CD4-positive, alpha-beta T cell treated with Interleukin-10 for 1 hour (primary cell): ENCODE measurements around the gene PCLAF.
"Not testable (repeated sequence)": the region's sequence is repeated elsewhere in the genome, so short reads cannot be mapped to it uniquely, and the experiment has no call there.

Experiments used
- DNase-seq: peaks from one replicate; pipeline ENCODE4 v3.0.0-alpha.2; 2020

PCLAF gene

GRCh38 chr15:64361259-64361658 is 20.0 kb downstream of the PCLAF start:
- DNase-seq, result no peak

- no peak for DNase-seq
Observed at GRCh38 chr15:64356710-64357040, 24.6 kb downstream of the PCLAF start.

GRCh38 chr15:64355944-64356709 is 25.1 kb downstream of the PCLAF start, which contains the start of gene CSNK1G1:
Gene CSNK1G1, minus strand, starts transcription at chr15:64356173. Its CDS starts 55,674 bp downstream, at chr15:64300499.
- DNase-seq, result peak; percentile 94

DNA sequence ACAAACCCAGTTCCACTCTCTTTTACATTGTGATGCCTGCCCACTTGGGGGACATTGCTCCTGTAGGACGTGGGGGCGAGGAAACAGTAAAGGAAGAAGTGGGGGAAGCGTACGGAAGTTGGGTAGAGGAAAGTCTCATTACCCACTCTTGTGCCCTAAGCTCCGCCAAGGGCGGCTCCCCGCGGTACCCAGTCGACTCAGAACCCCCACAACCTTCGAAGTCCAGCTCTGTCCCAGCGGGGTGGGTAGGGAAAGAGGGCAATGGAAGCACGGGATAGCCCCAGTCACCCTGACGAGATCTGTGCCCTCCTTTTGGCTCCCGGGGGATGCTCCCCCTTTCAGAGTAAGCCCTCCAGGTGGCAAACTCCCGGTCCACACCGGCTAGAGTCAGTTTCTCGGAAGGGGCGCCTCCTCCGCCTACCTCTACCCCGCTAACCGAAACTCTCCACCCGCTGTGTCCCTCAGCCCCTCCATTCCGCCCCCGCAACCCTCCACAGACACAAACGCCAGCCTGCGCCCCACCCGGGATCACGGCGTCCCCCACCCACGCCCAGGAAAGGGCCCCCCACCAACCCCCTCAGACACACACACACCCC is 25.8 kb downstream of the PCLAF start:
- DNase-seq, result peak; percentile 14

GRCh38 chr15:64354688-64355344 is 26.4 kb downstream of the PCLAF start:
- no peak for DNase-seq

- DNase-seq, result no peak
Observed at GRCh38 chr15:64351265-64351664, 30.0 kb downstream of the PCLAF start.

GRCh38 chr15:64349375-64349774 is 31.9 kb downstream of the PCLAF start:
- DNase-seq, result no peak

- DNase-seq, result no peak
Observed at GRCh38 chr15:64348455-64348854, 32.8 kb downstream of the PCLAF start.

- not testable (repeated sequence) for DNase-seq
Observed at GRCh38 chr15:64346242-64346641, 35.0 kb downstream of the PCLAF start.

DNA sequence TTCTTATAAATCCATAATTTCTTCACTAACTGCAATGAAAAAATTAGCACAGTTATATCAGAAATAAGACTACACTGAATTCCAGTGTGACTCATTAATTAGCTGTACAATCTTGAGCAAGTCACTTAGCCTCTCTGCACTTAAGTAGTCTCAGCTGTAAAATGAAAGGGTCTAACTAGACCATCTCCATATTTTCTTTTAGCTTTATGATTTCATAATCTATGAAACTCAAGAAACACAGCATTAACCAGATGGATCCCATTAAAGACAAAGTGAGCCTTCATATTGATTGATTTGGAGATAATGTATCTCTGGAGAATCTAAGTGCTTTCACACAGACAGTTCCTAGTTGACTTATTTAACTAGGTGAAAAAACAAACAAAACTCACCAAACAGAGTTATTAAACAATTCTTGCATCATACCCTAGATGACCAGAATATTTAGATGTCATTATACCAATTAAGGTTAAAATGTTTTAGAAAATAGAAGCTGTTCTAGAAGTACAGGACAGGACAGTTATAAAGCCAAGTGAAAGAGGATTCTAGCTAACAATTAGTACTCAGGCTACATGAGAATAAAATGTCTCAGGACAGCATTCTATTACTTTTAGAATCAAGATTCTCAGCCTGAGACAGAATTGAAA is 36.5 kb downstream of the PCLAF start:
- DNase-seq, result no peak

GRCh38 chr15:64343841-64344240 is 37.4 kb downstream of the PCLAF start:
- no peak for DNase-seq

GRCh38 chr15:64343222-64343621 is 38.0 kb downstream of the PCLAF start:
- DNase-seq, result no peak

DNA sequence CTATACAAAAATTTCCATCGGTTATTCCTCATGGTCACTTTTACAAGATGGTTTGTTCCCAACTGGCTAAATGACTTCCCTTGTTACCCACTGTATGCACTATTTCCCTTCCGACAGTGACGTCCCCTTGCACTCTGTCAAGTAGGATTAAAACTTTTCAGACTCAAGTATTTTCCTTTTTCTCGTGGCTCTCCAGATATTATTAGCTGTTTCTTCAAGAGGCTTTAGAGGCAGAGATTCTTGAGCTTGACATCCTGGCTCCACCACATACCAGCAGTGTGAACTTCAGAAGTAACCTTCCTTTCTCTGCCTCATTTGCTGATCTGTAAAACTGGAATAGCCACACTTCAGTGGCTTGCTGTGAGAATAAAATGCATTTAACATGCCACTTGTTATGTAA is 39.3 kb downstream of the PCLAF start:
- no peak for DNase-seq

DNA sequence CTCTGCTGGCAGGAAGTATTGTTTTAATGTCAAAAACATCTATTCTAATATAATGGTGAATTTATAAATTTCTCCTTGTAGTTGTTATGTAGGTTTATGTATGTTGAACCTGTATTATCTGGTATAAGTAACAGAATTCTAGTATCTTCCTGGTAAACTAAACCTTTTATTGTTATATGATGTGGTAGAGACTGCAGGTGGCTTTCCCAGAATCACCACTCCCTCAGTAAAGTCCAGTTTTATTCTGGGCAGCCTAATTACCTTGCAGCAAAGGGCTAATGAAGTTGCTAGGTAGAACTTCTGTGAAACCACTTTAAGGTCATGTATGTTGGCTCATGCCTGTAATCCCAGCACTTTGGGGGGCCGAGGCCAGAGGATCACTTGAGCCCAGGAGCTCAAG is 40.9 kb downstream of the PCLAF start:
- DNase-seq, result no peak

- DNase-seq, result no peak
Observed at GRCh38 chr15:64337761-64338160, 43.5 kb downstream of the PCLAF start.

- DNase-seq, result peak; percentile 60
Observed at GRCh38 chr15:64333986-64334929, 47.0 kb downstream of the PCLAF start.

DNA sequence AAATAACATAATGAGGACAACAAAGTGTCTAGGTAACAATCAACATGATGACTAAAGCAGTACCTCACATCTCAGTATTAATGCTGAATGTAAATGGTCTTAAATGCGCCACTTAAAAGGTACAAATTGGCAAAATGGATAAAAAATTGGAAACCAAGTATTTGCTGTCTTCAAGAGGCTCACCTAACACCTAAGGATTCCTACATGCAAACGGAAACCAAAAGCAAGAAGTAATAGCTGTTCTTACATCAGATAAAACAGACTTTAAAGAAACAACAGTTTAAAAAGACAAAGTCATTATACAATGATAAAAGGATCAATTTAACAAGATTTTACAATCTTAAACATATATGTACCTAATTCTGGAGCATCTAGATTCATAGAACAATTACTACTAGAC is 47.7 kb downstream of the PCLAF start:
- DNase-seq, result no peak

DNA sequence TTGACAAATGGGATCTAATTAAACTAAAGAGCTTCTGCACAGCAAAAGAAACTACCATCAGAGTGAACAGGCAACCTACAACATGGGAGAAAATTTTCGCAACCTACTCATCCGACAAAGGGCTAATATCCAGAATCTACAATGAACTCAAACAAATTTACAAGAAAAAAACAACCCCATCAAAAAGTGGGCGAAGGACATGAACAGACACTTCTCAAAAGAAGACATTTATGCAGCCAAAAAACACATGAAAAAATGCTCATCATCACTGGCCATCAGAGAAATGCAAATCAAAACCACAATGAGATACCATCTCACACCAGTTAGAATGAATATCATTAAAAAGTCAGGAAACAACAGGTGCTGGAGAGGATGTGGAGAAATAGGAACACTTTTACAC is 49.6 kb downstream of the PCLAF start:
- DNase-seq, result not testable (repeated sequence)

DNA sequence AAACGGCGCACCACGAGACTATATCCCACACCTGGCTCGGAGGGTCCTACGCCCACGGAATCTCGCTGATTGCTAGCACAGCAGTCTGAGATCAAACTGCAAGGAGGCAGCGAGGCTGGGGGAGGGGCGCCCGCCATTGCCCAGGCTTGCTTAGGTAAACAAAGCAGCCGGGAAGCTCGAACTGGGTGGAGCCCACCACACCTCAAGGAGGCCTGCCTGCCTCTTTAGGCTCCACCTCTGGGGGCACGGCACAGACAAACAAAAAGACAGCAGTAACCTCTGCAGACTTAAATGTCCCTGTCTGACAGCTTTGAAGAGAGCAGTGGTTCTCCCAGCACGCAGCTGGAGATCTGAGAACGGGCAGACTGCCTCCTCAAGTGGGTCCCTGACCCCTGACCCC is 54.3 kb downstream of the PCLAF start:
- DNase-seq, result not testable (repeated sequence)

GRCh38 chr15:64326458-64326857 is 54.8 kb downstream of the PCLAF start:
- DNase-seq, result not testable (repeated sequence)

DNA sequence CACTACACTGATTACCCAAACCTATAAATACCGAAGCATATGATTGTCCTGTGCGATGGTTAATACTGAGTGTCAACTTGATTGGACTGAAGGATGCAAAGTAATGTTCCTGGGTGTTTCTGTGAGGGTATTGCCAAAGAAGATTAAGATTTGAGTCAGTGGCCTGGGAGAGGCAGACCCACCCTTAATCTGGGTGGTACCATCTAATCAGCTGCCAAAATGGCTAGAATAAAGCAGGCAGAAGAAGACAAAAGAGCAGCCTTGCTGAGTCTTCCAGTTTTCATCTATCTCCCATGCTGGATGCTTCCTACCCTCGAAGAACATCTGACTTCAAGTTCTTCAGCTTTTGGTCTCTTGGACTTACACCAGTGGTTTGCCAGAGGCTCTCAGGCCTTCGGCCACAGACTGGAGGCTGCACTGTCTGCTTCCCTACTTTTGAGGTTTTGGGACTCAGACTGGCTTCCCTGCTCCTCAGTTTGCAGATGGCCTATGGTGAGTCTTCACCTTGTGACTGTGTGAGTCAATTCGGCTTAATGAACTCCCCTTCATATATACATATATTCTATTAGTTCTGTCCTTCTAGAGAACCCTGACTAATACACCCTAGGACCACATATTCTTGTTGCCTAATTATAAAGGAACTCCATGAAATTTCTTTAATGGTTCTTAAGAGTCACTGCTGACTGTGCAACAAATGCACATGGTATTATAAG is 56.9 kb downstream of the PCLAF start:
- DNase-seq, result no peak

GRCh38 chr15:64315216-64315615 is 66.0 kb downstream of the PCLAF start:
- no peak for DNase-seq
